A673 (cell line): Measurements from ENCODE around the gene TWIST1.

Experiments
- CTCF ChIP-seq: fragments of 300-800, 200-600 bp; sonication (generic); conservative IDR thresholded peaks from 2 replicates; pipeline ENCODE4 v1.5.1; 2017; ENCODE audit warnings: low read depth, mild to moderate bottlenecking, antibody characterized with exemption, low read length, moderate library complexity, mixed read lengths
- EZH2 ChIP-seq: fragments of 200-600 bp; sonication (generic); IDR thresholded peaks from 2 replicates; pipeline ENCODE4 v1.6.1; 2017; ENCODE audit warnings: borderline replicate concordance, low read depth, mild to moderate bottlenecking, mixed read lengths, antibody characterized with exemption, low read length; ENCODE audit not compliant: poor library complexity, severe bottlenecking

- TF ChIP-seq CTCF (no peak), EZH2 (no peak)
Observed at GRCh38 chr7:19110026-19110730, 7.3 kb downstream of the TWIST1 start.
